Activated gamma-delta T cell treated with Interleukin-2 at 50 U/mL for 16 hours (primary cell): ENCODE data around the gene IER5L.

Experiments
- DNase-seq: peaks from one replicate; pipeline ENCODE4 v3.0.0-alpha.2; 2020

IER5L gene

GRCh38 chr9:129160712-129161533 lies 17.1 kb downstream of the IER5L start:
- no peak for DNase-seq

- DNase-seq = no peak
Observed at GRCh38 chr9:129156163-129156562, 21.9 kb downstream of the IER5L start.

GRCh38 chr9:129154866-129155477 lies 23.1 kb downstream of the IER5L start:
- no peak for DNase-seq

- no peak for DNase-seq
Observed at GRCh38 chr9:129151469-129151868, 26.6 kb downstream of the IER5L start.

GRCh38 chr9:129150672-129151211 lies 27.3 kb downstream of the IER5L start:
- DNase-seq = no peak

GRCh38 chr9:129150122-129150521 lies 27.9 kb downstream of the IER5L start:
- DNase-seq = no peak

GRCh38 chr9:129149442-129149841 lies 28.6 kb downstream of the IER5L start:
- DNase-seq = no peak

- DNase-seq = no peak
Observed at GRCh38 chr9:129148463-129149204, 29.4 kb downstream of the IER5L start.

GRCh38 chr9:129146441-129146941 lies 31.6 kb downstream of the IER5L start:
- DNase-seq = no peak

- DNase-seq = no peak
Observed at GRCh38 chr9:129145841-129146292, 32.2 kb downstream of the IER5L start.

- no peak for DNase-seq
Observed at GRCh38 chr9:129145316-129145715, 32.7 kb downstream of the IER5L start.

GRCh38 chr9:129143031-129143927 lies 34.8 kb downstream of the IER5L start:
- peak; percentile 71 for DNase-seq

GRCh38 chr9:129142138-129142935 lies 35.7 kb downstream of the IER5L start:
- DNase-seq = no peak

- DNase-seq = peak; percentile 27
Observed at GRCh38 chr9:129141066-129142041, 36.7 kb downstream of the IER5L start.

GRCh38 chr9:129140397-129141065 lies 37.5 kb downstream of the IER5L start:
- peak; percentile 19 for DNase-seq

GRCh38 chr9:129139993-129140396 lies 38.1 kb downstream of the IER5L start:
- DNase-seq = peak; percentile 77

- peak; percentile 75 for DNase-seq
Observed at GRCh38 chr9:129139233-129139992, 38.6 kb downstream of the IER5L start.

- no peak for DNase-seq
Observed at GRCh38 chr9:129138476-129139232, 39.4 kb downstream of the IER5L start.
